ENCODE data around the gene SLC2A9.

GRCh38 chr4:9971711-9972110 lies 49.6 kb downstream of the SLC2A9 start:
- TF ChIP-seq POLR2A (IDR thresholded peaks at IDR 0.05; ENCODE audit: low read depth, low read length) = no peak
- TF ChIP-seq CTCF (IDR thresholded peaks at IDR 0.05; ENCODE audit: extremely low read depth in 1 of 2, insufficient read depth in 1 of 2, low read depth in 1 of 2, low read length in 2 of 2) = no peak
- TF ChIP-seq FOS (IDR thresholded peaks at IDR 0.05; ENCODE audit: borderline replicate concordance, insufficient read depth, low read length) = no peak
- TF ChIP-seq MAX (IDR thresholded peaks at IDR 0.05; ENCODE audit: insufficient read depth, insufficient read length) = no peak
